ENCODE measurements around the gene INF2.

DNA sequence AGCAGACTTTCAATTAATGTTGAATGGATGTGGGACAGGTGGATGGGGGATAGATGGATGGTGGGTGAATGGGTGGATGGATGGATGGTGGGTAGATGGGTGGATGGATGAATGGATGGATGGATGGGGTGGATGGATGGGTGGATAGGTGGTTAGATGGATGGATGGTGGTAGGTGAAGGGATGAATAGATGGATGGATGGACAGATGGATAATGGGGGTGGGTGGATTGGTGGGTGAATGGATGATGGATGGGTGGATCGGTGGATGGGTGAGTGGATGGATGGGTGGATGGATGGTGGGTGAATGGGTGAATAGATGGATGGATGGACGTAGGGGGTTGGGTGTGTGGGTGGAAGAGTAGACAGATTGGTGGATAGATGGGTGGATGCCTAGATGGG, 14.0 kb upstream of the INF2 start:
- TF ChIP-seq EZH2 (IDR thresholded peaks at IDR 0.05; ENCODE audit: borderline replicate concordance, low read depth, low read length) (no peak), KDM2B (CRISPR knock-in tag; IDR thresholded peaks at IDR 0.05) (no peak), CBX1 (IDR thresholded peaks at IDR 0.05; ENCODE audit: low read depth) (no peak), TAF15 (IDR thresholded peaks at IDR 0.05; ENCODE audit: low read depth, low read length) (no peak), RBM17 (IDR thresholded peaks at IDR 0.05; ENCODE audit: borderline replicate concordance, low read depth, low read length) (no peak), ZBTB8A (IDR thresholded peaks at IDR 0.05; ENCODE audit: partially characterized antibody) (no peak)
- TF ChIP-seq, protein P1, sequence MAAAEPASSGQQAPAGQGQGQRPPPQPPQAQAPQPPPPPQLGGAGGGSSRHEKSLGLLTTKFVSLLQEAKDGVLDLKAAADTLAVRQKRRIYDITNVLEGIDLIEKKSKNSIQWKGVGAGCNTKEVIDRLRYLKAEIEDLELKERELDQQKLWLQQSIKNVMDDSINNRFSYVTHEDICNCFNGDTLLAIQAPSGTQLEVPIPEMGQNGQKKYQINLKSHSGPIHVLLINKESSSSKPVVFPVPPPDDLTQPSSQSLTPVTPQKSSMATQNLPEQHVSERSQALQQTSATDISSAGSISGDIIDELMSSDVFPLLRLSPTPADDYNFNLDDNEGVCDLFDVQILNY (CRISPR knock-in tag; IDR thresholded peaks at IDR 0.05), result no peak
- TF ChIP-seq, protein P2, sequence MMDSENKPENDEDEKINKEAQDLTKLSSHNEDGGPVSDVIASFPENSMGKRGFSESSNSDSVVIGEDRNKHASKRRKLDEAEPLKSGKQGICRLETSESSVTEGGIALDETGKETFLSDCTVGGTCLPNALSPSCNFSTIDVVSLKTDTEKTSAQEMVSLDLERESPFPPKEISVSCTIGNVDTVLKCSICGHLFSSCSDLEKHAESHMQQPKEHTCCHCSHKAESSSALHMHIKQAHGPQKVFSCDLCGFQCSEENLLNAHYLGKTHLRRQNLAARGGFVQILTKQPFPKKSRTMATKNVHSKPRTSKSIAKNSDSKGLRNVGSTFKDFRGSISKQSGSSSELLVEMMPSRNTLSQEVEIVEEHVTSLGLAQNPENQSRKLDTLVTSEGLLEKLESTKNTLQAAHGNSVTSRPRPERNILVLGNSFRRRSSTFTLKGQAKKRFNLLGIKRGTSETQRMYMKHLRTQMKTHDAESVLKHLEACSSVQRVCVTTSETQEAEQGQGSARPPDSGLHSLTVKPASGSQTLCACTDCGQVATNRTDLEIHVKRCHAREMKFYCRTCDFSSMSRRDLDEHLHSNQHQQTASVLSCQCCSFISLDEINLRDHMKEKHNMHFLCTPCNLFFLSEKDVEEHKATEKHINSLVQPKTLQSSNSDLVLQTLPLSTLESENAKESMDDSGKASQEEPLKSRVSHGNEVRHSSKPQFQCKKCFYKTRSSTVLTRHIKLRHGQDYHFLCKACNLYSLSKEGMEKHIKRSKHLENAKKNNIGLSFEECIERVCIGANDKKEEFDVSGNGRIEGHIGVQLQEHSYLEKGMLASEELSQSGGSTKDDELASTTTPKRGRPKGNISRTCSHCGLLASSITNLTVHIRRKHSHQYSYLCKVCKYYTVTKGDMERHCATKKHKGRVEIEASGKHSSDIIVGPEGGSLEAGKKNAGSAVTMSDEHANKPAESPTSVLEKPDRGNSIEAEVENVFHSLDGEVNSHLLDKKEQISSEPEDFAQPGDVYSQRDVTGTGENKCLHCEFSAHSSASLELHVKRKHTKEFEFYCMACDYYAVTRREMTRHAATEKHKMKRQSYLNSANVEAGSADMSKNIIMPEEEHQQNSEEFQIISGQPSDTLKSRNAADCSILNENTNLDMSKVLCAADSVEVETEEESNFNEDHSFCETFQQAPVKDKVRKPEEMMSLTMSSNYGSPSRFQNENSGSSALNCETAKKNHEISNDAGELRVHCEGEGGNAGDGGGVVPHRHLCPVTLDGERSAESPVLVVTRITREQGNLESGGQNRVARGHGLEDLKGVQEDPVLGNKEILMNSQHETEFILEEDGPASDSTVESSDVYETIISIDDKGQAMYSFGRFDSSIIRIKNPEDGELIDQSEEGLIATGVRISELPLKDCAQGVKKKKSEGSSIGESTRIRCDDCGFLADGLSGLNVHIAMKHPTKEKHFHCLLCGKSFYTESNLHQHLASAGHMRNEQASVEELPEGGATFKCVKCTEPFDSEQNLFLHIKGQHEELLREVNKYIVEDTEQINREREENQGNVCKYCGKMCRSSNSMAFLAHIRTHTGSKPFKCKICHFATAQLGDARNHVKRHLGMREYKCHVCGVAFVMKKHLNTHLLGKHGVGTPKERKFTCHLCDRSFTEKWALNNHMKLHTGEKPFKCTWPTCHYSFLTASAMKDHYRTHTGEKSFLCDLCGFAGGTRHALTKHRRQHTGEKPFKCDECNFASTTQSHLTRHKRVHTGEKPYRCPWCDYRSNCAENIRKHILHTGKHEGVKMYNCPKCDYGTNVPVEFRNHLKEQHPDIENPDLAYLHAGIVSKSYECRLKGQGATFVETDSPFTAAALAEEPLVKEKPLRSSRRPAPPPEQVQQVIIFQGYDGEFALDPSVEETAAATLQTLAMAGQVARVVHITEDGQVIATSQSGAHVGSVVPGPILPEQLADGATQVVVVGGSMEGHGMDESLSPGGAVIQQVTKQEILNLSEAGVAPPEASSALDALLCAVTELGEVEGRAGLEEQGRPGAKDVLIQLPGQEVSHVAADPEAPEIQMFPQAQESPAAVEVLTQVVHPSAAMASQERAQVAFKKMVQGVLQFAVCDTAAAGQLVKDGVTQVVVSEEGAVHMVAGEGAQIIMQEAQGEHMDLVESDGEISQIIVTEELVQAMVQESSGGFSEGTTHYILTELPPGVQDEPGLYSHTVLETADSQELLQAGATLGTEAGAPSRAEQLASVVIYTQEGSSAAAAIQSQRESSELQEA (IDR thresholded peaks at IDR 0.05; ENCODE audit: low read depth), result no peak

Measured in K562 (cell line).